Immature natural killer cell (primary cell): ENCODE results near the gene UPK1B. TPM values are rescaled to one million over a fixed set of nuclear protein-coding genes. Genes with fewer than 3 reads are reported as not detected.
"Not testable (repeated sequence)": the region's sequence is repeated elsewhere in the genome, so short reads cannot be mapped to it uniquely, and the experiment has no call there.

Source experiments
- DNase-seq, 3 donors: peaks; one replicate each; pipeline ENCODE4 v3.0.0; 2022; ENCODE audit warnings: mixed read lengths in 1 of 3
- H3K27ac Mint-ChIP-seq, 6 donors: one replicate each; pipeline ENCODE4 v1.8.0; 2020; ENCODE audit warnings: mixed read lengths in 6 of 6, mild to moderate bottlenecking in 5 of 6, inconsistent platforms in 4 of 6, moderate library complexity in 3 of 6
- H3K27me3 Mint-ChIP-seq, 3 donors: one replicate each; pipeline ENCODE4 v1.8.0; 2020 to 2021; ENCODE audit warnings: low read depth in 3 of 3, mild to moderate bottlenecking in 3 of 3, mixed read lengths in 3 of 3, moderate library complexity in 3 of 3, inconsistent platforms in 1 of 3
- H3K36me3 Mint-ChIP-seq, 3 donors: one replicate each; pipeline ENCODE4 v1.8.0; 2020; ENCODE audit warnings: mixed read lengths in 3 of 3, inconsistent platforms in 2 of 3, mild to moderate bottlenecking in 2 of 3
- H3K4me1 Mint-ChIP-seq, 2 donors: one replicate each; pipeline ENCODE4 v1.8.0; 2020; ENCODE audit warnings: inconsistent platforms in 2 of 2, mild to moderate bottlenecking in 2 of 2, mixed read lengths in 2 of 2, moderate library complexity in 1 of 2
- H3K4me3 Mint-ChIP-seq, 5 donors: one replicate each; pipeline ENCODE4 v1.8.0; 2020; ENCODE audit warnings: mild to moderate bottlenecking in 5 of 5, mixed read lengths in 5 of 5, inconsistent platforms in 3 of 5, moderate library complexity in 3 of 5
- H3K9me3 Mint-ChIP-seq, 6 donors: one replicate each; pipeline ENCODE4 v1.8.0; 2020; ENCODE audit warnings: mild to moderate bottlenecking in 6 of 6, mixed read lengths in 6 of 6, inconsistent platforms in 4 of 6, moderate library complexity in 3 of 6
- polyA plus RNA-seq, 3 donors: library from polyadenylated mRNA; unstranded; fragments of 300-500 nt; fragmentation: Illumina TruSeq; gene quantifications; one replicate each; pipeline ENCODE4 v1.2.3, GENCODE V29; 2021

UPK1B gene
- polyA plus RNA-seq: not detected

- Mint-ChIP-seq H3K4me3 (no peak within 1 kb of the TSS), H3K27me3 (peaks cover 0 to 2% (median 0%) of the 10 kb centered on the region in 3 donors), H3K9me3 (no peaks in the 10 kb centered on the region), H3K4me1 (no peaks in the 10 kb centered on the region), H3K27ac (no peak within 1 kb of the TSS), H3K36me3 (no peaks in the 10 kb centered on the region)
- no peak for DNase-seq
These were observed at the start of gene UPK1B for GRCh38 chr3:119173325-119173724. Gene UPK1B (plus strand): TSS chr3:119173598. CDS start chr3:119186742, 13,144 bp downstream.

- Mint-ChIP-seq H3K9me3 (peaks cover 0 to 2% (median 0%) of the 10 kb centered on the region in 6 donors), H3K4me1 (no peaks in the 10 kb centered on the region), H3K36me3 (no peaks in the 10 kb centered on the region), H3K27ac (peak overlapping the region in 1 of 6 donors; percentile 61), H3K4me3 (no peak overlapping the region), H3K27me3 (peaks cover 0 to 10% (median 9%) of the 10 kb centered on the region in 3 donors)
- DNase-seq: no peak
These were observed 48.1 kb upstream of the UPK1B start for GRCh38 chr3:119125342-119125741.

GRCh38 chr3:119125742-119126504 is 47.5 kb upstream of the UPK1B start:
- no peak for DNase-seq
- Mint-ChIP-seq H3K9me3 (peaks cover 0 to 2% (median 0%) of the 10 kb centered on the region in 6 donors), H3K27ac (peak overlapping the region in 1 of 6 donors; percentile 61), H3K27me3 (peaks cover 0 to 12% (median 10%) of the 10 kb centered on the region in 3 donors), H3K4me1 (no peaks in the 10 kb centered on the region), H3K36me3 (no peaks in the 10 kb centered on the region), H3K4me3 (no peak overlapping the region)

GRCh38 chr3:119130291-119130690 is 43.1 kb upstream of the UPK1B start:
- not testable (repeated sequence) for H3K4me1 Mint-ChIP-seq, H3K4me3 Mint-ChIP-seq, H3K36me3 Mint-ChIP-seq, H3K9me3 Mint-ChIP-seq, H3K27ac Mint-ChIP-seq, DNase-seq
- peaks cover 0 to 20% (median 7%) of the 10 kb centered on the region in 3 donors for H3K27me3 Mint-ChIP-seq

- not testable (repeated sequence) for H3K9me3 Mint-ChIP-seq, H3K36me3 Mint-ChIP-seq, DNase-seq, H3K4me3 Mint-ChIP-seq, H3K27ac Mint-ChIP-seq, H3K4me1 Mint-ChIP-seq
- peaks cover 0 to 22% (median 2%) of the 10 kb centered on the region in 3 donors for H3K27me3 Mint-ChIP-seq
These were observed 41.1 kb upstream of the UPK1B start for GRCh38 chr3:119132291-119132690.

GRCh38 chr3:119139360-119139759 is 34.0 kb upstream of the UPK1B start:
- peaks cover 0 to 15% (median 2%) of the 10 kb centered on the region in 3 donors for H3K27me3 Mint-ChIP-seq
- H3K9me3 Mint-ChIP-seq, DNase-seq, H3K4me1 Mint-ChIP-seq, H3K27ac Mint-ChIP-seq, H3K4me3 Mint-ChIP-seq, H3K36me3 Mint-ChIP-seq: not testable (repeated sequence)

- Mint-ChIP-seq H3K9me3 (no peaks in the 10 kb centered on the region), H3K4me1 (no peaks in the 10 kb centered on the region), H3K27ac (no peak overlapping the region), H3K27me3 (peaks cover 0 to 13% (median 2%) of the 10 kb centered on the region in 3 donors), H3K36me3 (no peaks in the 10 kb centered on the region), H3K4me3 (no peak overlapping the region)
- no peak for DNase-seq
These were observed 32.9 kb upstream of the UPK1B start for GRCh38 chr3:119140466-119140865.

GRCh38 chr3:119145128-119145499 is 28.3 kb upstream of the UPK1B start:
- H3K36me3 Mint-ChIP-seq: no peaks in the 10 kb centered on the region
- H3K4me3 Mint-ChIP-seq: no peak overlapping the region
- no peak overlapping the region for H3K27ac Mint-ChIP-seq
- DNase-seq: no peak
- peaks cover 0 to 3% (median 0%) of the 10 kb centered on the region in 3 donors for H3K27me3 Mint-ChIP-seq
- H3K4me1 Mint-ChIP-seq: peaks cover 6 to 8% of the 10 kb centered on the region in 2 donors
- no peaks in the 10 kb centered on the region for H3K9me3 Mint-ChIP-seq

GRCh38 chr3:119145500-119146167 is 27.8 kb upstream of the UPK1B start, which contains the start of gene TEX55:
Gene TEX55 (plus strand): TSS chr3:119146165. CDS start chr3:119146190, 25 bp downstream.
- peaks cover 0 to 3% (median 0%) of the 10 kb centered on the region in 3 donors for H3K27me3 Mint-ChIP-seq
- no peaks in the 10 kb centered on the region for H3K36me3 Mint-ChIP-seq
- H3K4me3 Mint-ChIP-seq: no peak within 1 kb of the TSS
- no peaks in the 10 kb centered on the region for H3K9me3 Mint-ChIP-seq
- DNase-seq: peak; percentile 7 to 13 (median 10)
- H3K4me1 Mint-ChIP-seq: peaks cover 6 to 8% of the 10 kb centered on the region in 2 donors
- peak within 1 kb of the TSS in 1 of 6 donors; percentile 70 for H3K27ac Mint-ChIP-seq

- no peak for DNase-seq
- Mint-ChIP-seq H3K9me3 (no peaks in the 10 kb centered on the region), H3K36me3 (no peaks in the 10 kb centered on the region), H3K4me3 (no peak overlapping the region), H3K27me3 (peaks cover 0 to 7% (median 0%) of the 10 kb centered on the region in 3 donors), H3K4me1 (peaks cover 6 to 8% of the 10 kb centered on the region in 2 donors), H3K27ac (peak overlapping the region in 1 of 6 donors; percentile 70)
These were observed 26.6 kb upstream of the UPK1B start for GRCh38 chr3:119146578-119147375.

GRCh38 chr3:119147494-119147893 is 25.9 kb upstream of the UPK1B start:
- Mint-ChIP-seq H3K36me3 (no peaks in the 10 kb centered on the region), H3K27me3 (peaks cover 0 to 12% (median 0%) of the 10 kb centered on the region in 3 donors), H3K9me3 (no peaks in the 10 kb centered on the region), H3K4me1 (peaks cover 6 to 8% of the 10 kb centered on the region in 2 donors), H3K27ac (no peak overlapping the region), H3K4me3 (no peak overlapping the region)
- no peak for DNase-seq

GRCh38 chr3:119148493-119149180 is 24.8 kb upstream of the UPK1B start:
- Mint-ChIP-seq H3K36me3 (peaks cover 0 to 4% (median 0%) of the 10 kb centered on the region in 3 donors), H3K4me3 (no peak overlapping the region), H3K4me1 (peaks cover 6 to 8% of the 10 kb centered on the region in 2 donors), H3K27me3 (peaks cover under 1 to 12% (median 3%) of the 10 kb centered on the region in 3 donors), H3K27ac (peak overlapping the region in 1 of 6 donors; percentile 13), H3K9me3 (peaks cover 0 to 5% (median 2%) of the 10 kb centered on the region in 6 donors)
- DNase-seq: no peak

GRCh38 chr3:119149484-119149883 is 23.9 kb upstream of the UPK1B start:
- Mint-ChIP-seq H3K4me3 (no peak overlapping the region), H3K27me3 (peaks cover 2 to 18% (median 11%) of the 10 kb centered on the region in 3 donors), H3K4me1 (peaks cover 6 to 8% of the 10 kb centered on the region in 2 donors), H3K9me3 (peaks cover 0 to 13% (median 10%) of the 10 kb centered on the region in 6 donors), H3K27ac (no peak overlapping the region), H3K36me3 (peaks cover 0 to 4% (median 0%) of the 10 kb centered on the region in 3 donors)
- DNase-seq: peak in 2 of 3 donors; percentile 1 to 3
